DND-41 (cell line): Measurements from ENCODE around the gene RYR2.

Experiments
- ATAC-seq: fragments of 200-7000 bp; cut with Tn5 transposase; 3 replicates; pipeline ENCODE4 v1.9.1; 2021; ENCODE audit warnings: low read depth; ENCODE audit not compliant: insufficient read depth
- DNase-seq: peaks from one replicate; pipeline ENCODE4 v3.0.0-alpha.2; 2020
- H2AFZ ChIP-seq: 2 replicates; pipeline ENCODE4 v1.6.0; 2012; ENCODE audit warnings: low read depth, low read length
- H3K27ac ChIP-seq: 2 replicates; pipeline ENCODE4 v1.5.1; 2012; ENCODE audit warnings: low read length, inconsistent platforms
- H3K27me3 ChIP-seq: fragments of 200-600 bp; sonication (generic); 2 replicates; pipeline ENCODE4 v1.6.0; 2012; ENCODE audit warnings: low read length, mild to moderate bottlenecking, inconsistent platforms; ENCODE audit not compliant: insufficient read depth, poor library complexity
- H3K36me3 ChIP-seq: 2 replicates; pipeline ENCODE4 v1.5.1; 2012; ENCODE audit warnings: low read length, inconsistent platforms; ENCODE audit not compliant: insufficient read depth
- H3K4me1 ChIP-seq: 2 replicates; pipeline ENCODE4 v1.5.1; 2012; ENCODE audit warnings: mild to moderate bottlenecking, low read length; ENCODE audit not compliant: insufficient read depth
- H3K4me2 ChIP-seq: 2 replicates; pipeline ENCODE4 v1.6.0; 2012; ENCODE audit warnings: mild to moderate bottlenecking, moderate library complexity, low read length, inconsistent platforms; ENCODE audit not compliant: insufficient read depth
- H3K4me3 ChIP-seq, 2 experiments: fragments of 200-600 bp in 1 of 2; shearing (Covaris generic) in 1 of 2; 2 replicates each; pipeline ENCODE4 v1.5.1; 2012 to 2016; ENCODE audit warnings: inconsistent platforms in 2 of 2, low read length in 2 of 2, mild to moderate bottlenecking in 2 of 2, low read depth in 1 of 2, moderate library complexity in 1 of 2
- H3K79me2 ChIP-seq: 2 replicates; pipeline ENCODE4 v1.6.0; 2012; ENCODE audit warnings: low read length, inconsistent platforms; ENCODE audit not compliant: insufficient read depth
- H3K9ac ChIP-seq: 2 replicates; pipeline ENCODE4 v1.6.0; 2012; ENCODE audit warnings: low read depth, mild to moderate bottlenecking, inconsistent platforms, low read length, moderate library complexity
- H3K9me3 ChIP-seq: 2 replicates; pipeline ENCODE4 v1.5.1; 2012; ENCODE audit warnings: low read length, moderate library complexity, mild to moderate bottlenecking, inconsistent platforms; ENCODE audit not compliant: insufficient read depth, severe bottlenecking
- H4K20me1 ChIP-seq: 2 replicates; pipeline ENCODE4 v1.6.0; 2012; ENCODE audit warnings: low read length; ENCODE audit not compliant: insufficient read depth
- EZH2 ChIP-seq: IDR thresholded peaks from 3 replicates; pipeline ENCODE4 v1.6.1; 2012; ENCODE audit warnings: borderline replicate concordance, low read depth, mild to moderate bottlenecking, moderate library complexity, low read length, inconsistent platforms; ENCODE audit not compliant: severe bottlenecking
- TF ChIP-seq, protein P1 (sequence below): IDR thresholded peaks from 2 replicates; pipeline ENCODE4 v1.5.1; 2012; ENCODE audit warnings: borderline replicate concordance, low read length, moderate library complexity, mild to moderate bottlenecking; ENCODE audit not compliant: poor library complexity, severe bottlenecking; ENCODE audit errors: extremely low read depth

RYR2 gene

DNA sequence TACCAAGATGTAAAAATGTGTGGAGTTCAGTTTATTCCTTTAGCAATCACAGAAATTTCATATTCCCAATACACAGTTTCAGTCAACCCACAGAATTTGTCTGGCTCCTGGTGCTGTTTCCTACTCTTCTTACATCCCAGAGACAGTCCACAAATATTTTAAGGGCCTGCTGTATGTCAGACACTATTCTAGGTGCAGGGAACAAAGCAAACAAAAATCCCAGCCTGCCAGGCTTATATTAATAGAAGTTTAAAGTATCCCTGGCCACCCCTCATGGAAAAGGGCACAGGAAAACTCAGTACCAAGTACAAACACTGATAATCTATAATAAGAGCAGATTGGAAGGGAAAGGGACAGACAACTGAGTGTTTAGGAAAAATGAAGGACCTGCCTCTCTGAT, 653.9 kb downstream of the RYR2 start:
- H3K27ac ChIP-seq: no peak overlapping the region
- DNase-seq (no peak), ATAC-seq (no peak)
- H3K27me3 ChIP-seq: no peaks in the 10 kb centered on the region
- H3K4me1 ChIP-seq: no peaks in the 10 kb centered on the region
- no peak for TF ChIP-seq EZH2
- TF ChIP-seq, protein P1, sequence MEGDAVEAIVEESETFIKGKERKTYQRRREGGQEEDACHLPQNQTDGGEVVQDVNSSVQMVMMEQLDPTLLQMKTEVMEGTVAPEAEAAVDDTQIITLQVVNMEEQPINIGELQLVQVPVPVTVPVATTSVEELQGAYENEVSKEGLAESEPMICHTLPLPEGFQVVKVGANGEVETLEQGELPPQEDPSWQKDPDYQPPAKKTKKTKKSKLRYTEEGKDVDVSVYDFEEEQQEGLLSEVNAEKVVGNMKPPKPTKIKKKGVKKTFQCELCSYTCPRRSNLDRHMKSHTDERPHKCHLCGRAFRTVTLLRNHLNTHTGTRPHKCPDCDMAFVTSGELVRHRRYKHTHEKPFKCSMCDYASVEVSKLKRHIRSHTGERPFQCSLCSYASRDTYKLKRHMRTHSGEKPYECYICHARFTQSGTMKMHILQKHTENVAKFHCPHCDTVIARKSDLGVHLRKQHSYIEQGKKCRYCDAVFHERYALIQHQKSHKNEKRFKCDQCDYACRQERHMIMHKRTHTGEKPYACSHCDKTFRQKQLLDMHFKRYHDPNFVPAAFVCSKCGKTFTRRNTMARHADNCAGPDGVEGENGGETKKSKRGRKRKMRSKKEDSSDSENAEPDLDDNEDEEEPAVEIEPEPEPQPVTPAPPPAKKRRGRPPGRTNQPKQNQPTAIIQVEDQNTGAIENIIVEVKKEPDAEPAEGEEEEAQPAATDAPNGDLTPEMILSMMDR: no peak
- no peaks in the 10 kb centered on the region for H3K36me3 ChIP-seq
- no peaks in the 10 kb centered on the region for H4K20me1 ChIP-seq
- H3K9ac ChIP-seq: no peak overlapping the region
- no peak overlapping the region for H2AFZ ChIP-seq
- H3K9me3 ChIP-seq: no peaks in the 10 kb centered on the region
- H3K79me2 ChIP-seq: no peaks in the 10 kb centered on the region
- H3K4me3 ChIP-seq: no peak overlapping the region
- H3K4me2 ChIP-seq: no peak overlapping the region

DNA sequence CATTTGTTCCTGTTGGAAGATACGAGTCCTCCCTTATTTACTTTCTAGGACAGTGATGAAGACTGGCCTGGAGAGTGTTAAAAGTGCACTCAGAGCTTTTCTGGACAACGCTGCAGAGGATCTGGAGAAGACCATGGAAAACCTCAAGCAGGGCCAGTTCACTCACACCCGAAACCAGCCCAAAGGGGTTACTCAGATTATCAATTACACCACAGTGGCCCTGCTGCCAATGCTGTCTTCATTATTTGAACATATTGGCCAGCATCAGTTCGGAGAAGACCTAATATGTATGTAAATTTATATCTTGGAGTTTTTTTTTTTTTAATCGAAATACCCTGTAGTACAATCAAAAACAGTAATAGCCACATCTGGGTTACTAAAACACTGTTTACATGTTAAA, 658.2 kb downstream of the RYR2 start:
- H3K9me3 ChIP-seq: no peaks in the 10 kb centered on the region
- H4K20me1 ChIP-seq: no peaks in the 10 kb centered on the region
- no peak overlapping the region for H3K9ac ChIP-seq
- ATAC-seq (no peak), DNase-seq (no peak)
- TF ChIP-seq EZH2: no peak
- TF ChIP-seq, protein P1: no peak
- no peak overlapping the region for H3K27ac ChIP-seq
- H3K4me1 ChIP-seq: no peaks in the 10 kb centered on the region
- no peaks in the 10 kb centered on the region for H3K27me3 ChIP-seq
- H3K36me3 ChIP-seq: no peaks in the 10 kb centered on the region
- no peak overlapping the region for H3K4me2 ChIP-seq
- no peak overlapping the region for H3K4me3 ChIP-seq
- no peak overlapping the region for H2AFZ ChIP-seq
- no peaks in the 10 kb centered on the region for H3K79me2 ChIP-seq

GRCh38 chr1:237701534-237701933, 659.5 kb downstream of the RYR2 start:
- H3K4me3 ChIP-seq: no peak overlapping the region
- H3K4me2 ChIP-seq: no peak overlapping the region
- H3K4me1 ChIP-seq: no peaks in the 10 kb centered on the region
- H3K36me3 ChIP-seq: no peaks in the 10 kb centered on the region
- no peak overlapping the region for H3K9ac ChIP-seq
- no peaks in the 10 kb centered on the region for H3K27me3 ChIP-seq
- no peak overlapping the region for H3K27ac ChIP-seq
- no peaks in the 10 kb centered on the region for H3K79me2 ChIP-seq
- no peak overlapping the region for H2AFZ ChIP-seq
- H4K20me1 ChIP-seq: no peaks in the 10 kb centered on the region
- TF ChIP-seq EZH2: no peak
- TF ChIP-seq, protein P1: no peak
- ATAC-seq (no peak), DNase-seq (no peak)
- H3K9me3 ChIP-seq: no peaks in the 10 kb centered on the region

DNA sequence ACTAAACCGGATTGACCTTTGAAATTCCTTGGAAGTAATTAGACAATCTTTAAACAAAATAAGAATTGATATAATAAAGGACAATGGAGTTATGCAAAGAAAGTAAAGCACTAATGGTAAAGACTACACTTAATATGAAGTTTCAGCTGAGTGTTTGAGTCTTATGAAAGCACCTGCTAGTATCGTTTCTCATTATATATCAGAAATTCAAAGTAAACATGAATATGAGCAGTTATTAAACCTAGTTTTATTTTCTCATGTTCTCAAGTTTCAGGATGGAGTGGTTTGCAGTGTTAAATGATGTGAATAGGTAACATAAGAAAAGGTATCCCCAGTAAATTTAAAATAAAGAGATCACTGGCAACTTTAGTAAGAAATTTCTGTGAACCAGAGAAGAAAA, 660.2 kb downstream of the RYR2 start:
- no peak overlapping the region for H3K4me2 ChIP-seq
- H4K20me1 ChIP-seq: no peaks in the 10 kb centered on the region
- H2AFZ ChIP-seq: no peak overlapping the region
- H3K79me2 ChIP-seq: no peaks in the 10 kb centered on the region
- ATAC-seq (no peak), DNase-seq (no peak)
- no peak overlapping the region for H3K9ac ChIP-seq
- no peak overlapping the region for H3K4me3 ChIP-seq
- H3K27me3 ChIP-seq: no peaks in the 10 kb centered on the region
- TF ChIP-seq EZH2: no peak
- TF ChIP-seq, protein P1: no peak
- no peak overlapping the region for H3K27ac ChIP-seq
- no peaks in the 10 kb centered on the region for H3K4me1 ChIP-seq
- H3K36me3 ChIP-seq: no peaks in the 10 kb centered on the region
- H3K9me3 ChIP-seq: no peaks in the 10 kb centered on the region
